IMR-90 (cell line): ENCODE results near the gene PCBP3. TPM values are rescaled to one million over a fixed set of nuclear protein-coding genes. Genes with fewer than 3 reads are reported as not detected.

Source experiments
- ATAC-seq: fragments of 200-7000 bp; cut with Tn5 transposase; 2 replicates; pipeline ENCODE4 v1.9.1; 2020; ENCODE audit warnings: low read depth, mild to moderate bottlenecking, moderate library complexity
- BruUV-seq: library from RNA; stranded (reverse); fragments of 400-500 nt; replicated peaks from 2 replicates; lab custom pipeline; 2021; lab: Mats Ljungman, UMichigan
- CTCF ChIA-PET: fragments of 300-600 bp; formaldehyde crosslinking; extraction: SDS; loops from one replicate; lab custom pipeline; 2021; ENCODE audit warnings: antibody characterized with exemption; lab: Yijun Ruan, JAX
- POLR2A ChIA-PET: fragments of 300-600 bp; sonication (Branson Sonifier 250); formaldehyde crosslinking; loops from one replicate; lab custom pipeline; 2022; ENCODE audit warnings: antibody characterized with exemption; ENCODE audit not compliant: unreplicated experiment; lab: Charles Lee
- DNase-seq: peaks from one replicate; pipeline ENCODE4 v3.0.0; 2013
- H2AFZ ChIP-seq: replicated peaks from 2 replicates; pipeline ENCODE3; 2013; ENCODE audit warnings: low read length, mild to moderate bottlenecking; ENCODE audit not compliant: poor library complexity
- H2AK5ac ChIP-seq: 2 replicates; pipeline ENCODE4 v1.6.1; 2013; ENCODE audit warnings: low read depth, low read length, inconsistent platforms
- H2AK9ac ChIP-seq: replicated peaks from 2 replicates; pipeline ENCODE3; 2013; ENCODE audit warnings: mild to moderate bottlenecking, low read depth, low read length, moderate library complexity; ENCODE audit not compliant: poor library complexity
- H2BK120ac ChIP-seq: 2 replicates; pipeline ENCODE4 v1.6.1; 2013; ENCODE audit warnings: low read depth, low read length, inconsistent platforms
- H2BK15ac ChIP-seq: 3 replicates; pipeline ENCODE4 v1.6.1; 2013; ENCODE audit warnings: low read depth, low read length, inconsistent platforms
- H2BK20ac ChIP-seq: 2 replicates; pipeline ENCODE4 v1.6.1; 2013; ENCODE audit warnings: low read depth, mild to moderate bottlenecking, inconsistent platforms, low read length, moderate library complexity
- H2BK5ac ChIP-seq: 2 replicates; pipeline ENCODE4 v1.6.1; 2013; ENCODE audit warnings: mild to moderate bottlenecking, low read depth, low read length, inconsistent platforms; ENCODE audit not compliant: poor library complexity, severe bottlenecking
- H3K14ac ChIP-seq: replicated peaks from 2 replicates; pipeline ENCODE4 v1.6.1; 2013; ENCODE audit warnings: low read depth, low read length, inconsistent platforms
- H3K18ac ChIP-seq: 2 replicates; pipeline ENCODE4 v1.6.1; 2013; ENCODE audit warnings: low read depth, low read length, control low read depth
- H3K23ac ChIP-seq: 2 replicates; pipeline ENCODE4 v1.6.1; 2013; ENCODE audit warnings: low read depth, low read length, inconsistent platforms
- H3K27ac ChIP-seq: 2 replicates; pipeline ENCODE4 v1.5.1; 2013; ENCODE audit warnings: mild to moderate bottlenecking, control low read depth, low read length; ENCODE audit not compliant: insufficient read depth
- H3K27me3 ChIP-seq: 2 replicates; pipeline ENCODE4 v1.6.1; 2013; ENCODE audit warnings: low read length; ENCODE audit not compliant: control insufficient read depth, insufficient read depth
- H3K36me3 ChIP-seq: 2 replicates; pipeline ENCODE4 v1.6.1; 2013; ENCODE audit warnings: low read length, mixed read lengths; ENCODE audit not compliant: control insufficient read depth, insufficient read depth
- H3K4ac ChIP-seq: 2 replicates; pipeline ENCODE4 v1.6.1; 2013; ENCODE audit warnings: low read depth, low read length, inconsistent platforms
- H3K4me1 ChIP-seq: 2 replicates; pipeline ENCODE4 v1.6.1; 2013; ENCODE audit warnings: low read length, mixed read lengths; ENCODE audit not compliant: control insufficient read depth, insufficient read depth
- H3K4me2 ChIP-seq: 2 replicates; pipeline ENCODE4 v1.6.1; 2013; ENCODE audit warnings: low read depth, mild to moderate bottlenecking, control low read depth, low read length, moderate library complexity
- H3K4me3 ChIP-seq: 2 replicates; pipeline ENCODE4 v1.5.1; 2013; ENCODE audit warnings: low read depth, mild to moderate bottlenecking, control low read depth, low read length, moderate library complexity; ENCODE audit not compliant: insufficient read depth
- H3K56ac ChIP-seq: 2 replicates; pipeline ENCODE4 v1.6.1; 2013; ENCODE audit warnings: low read length, inconsistent platforms; ENCODE audit not compliant: insufficient read depth; ENCODE audit errors: extremely low read depth
- H3K79me1 ChIP-seq, 2 experiments: 2 replicates each; pipeline ENCODE4 v1.6.1; 2013; ENCODE audit warnings: low read length in 2 of 2, inconsistent platforms in 1 of 2, low read depth in 1 of 2
- H3K9ac ChIP-seq: 2 replicates; pipeline ENCODE4 v1.6.1; 2013; ENCODE audit warnings: low read depth, low read length, control low read depth
- H3K9me1 ChIP-seq: 2 replicates; pipeline ENCODE4 v1.6.1; 2013; ENCODE audit warnings: low read length, inconsistent platforms; ENCODE audit not compliant: insufficient read depth
- H3K9me3 ChIP-seq: 2 replicates; pipeline ENCODE4 v1.6.1; 2013; ENCODE audit warnings: low read length; ENCODE audit not compliant: control insufficient read depth, insufficient read depth
- H4K20me1 ChIP-seq: 2 replicates; pipeline ENCODE4 v1.6.1; 2013; ENCODE audit warnings: low read length, inconsistent platforms; ENCODE audit not compliant: insufficient read depth
- H4K5ac ChIP-seq: 2 replicates; pipeline ENCODE4 v1.6.1; 2013; ENCODE audit warnings: mild to moderate bottlenecking, low read depth, low read length, control low read depth
- H4K8ac ChIP-seq, 2 experiments: 2 replicates each; pipeline ENCODE4 v1.6.1; 2013; ENCODE audit warnings: low read depth in 2 of 2, low read length in 2 of 2, control low read depth in 1 of 2, inconsistent platforms in 1 of 2
- H4K91ac ChIP-seq: 2 replicates; pipeline ENCODE4 v1.6.1; 2013; ENCODE audit warnings: low read depth, low read length, inconsistent platforms; ENCODE audit not compliant: insufficient read depth
- BHLHE40 ChIP-seq: fragments of 150-350 bp; IDR thresholded peaks from 2 replicates; pipeline ENCODE4 v1.6.1; 2016; ENCODE audit warnings: mild to moderate bottlenecking, low read depth, low read length
- CHD1 ChIP-seq: IDR thresholded peaks from 2 replicates; pipeline ENCODE4 v1.6.1; 2012; ENCODE audit warnings: low read depth, low read length, improper control_type of control experiment
- NFE2L2 ChIP-seq: fragments of 150-350 bp; IDR thresholded peaks from 2 replicates; pipeline ENCODE4 v1.6.1; 2016; ENCODE audit warnings: low read depth, mild to moderate bottlenecking, low read length
- RCOR1 ChIP-seq: IDR thresholded peaks from 2 replicates; pipeline ENCODE4 v1.6.1; 2012; ENCODE audit warnings: mild to moderate bottlenecking, low read length, improper control_type of control experiment; ENCODE audit not compliant: insufficient replicate concordance
- WGBS, 2 experiments: methylation state at CpG; one replicate each; pipeline versions ENCODE4 v1.1.5 to v1.1.7; 2013; ENCODE audit warnings: missing lambda C conversion rate in 2 of 2; ENCODE audit not compliant: insufficient read length in 1 of 2; ENCODE audit errors: extremely low coverage in 2 of 2; 5-methylcytosine and 5-hydroxymethylcytosine counted together
- dilution Hi-C: fragments of 300-500 bp; cut with HindIII; formaldehyde crosslinking; loops from one replicate; pipeline ENCODE4 v1.14.3; 2018; ENCODE audit warnings: low sequenced_read_pairs; ENCODE audit not compliant: unreplicated experiment
- in situ Hi-C: fragments of 300-500 bp; cut with MboI; formaldehyde crosslinking; loops from 3 replicates; pipeline ENCODE4 v1.14.3; 2019; ENCODE audit warnings: low sequenced_read_pairs, inconsistent platforms, mixed read lengths
- intact Hi-C: fragments of 100-400 bp; cut with micrococcal nuclease; formaldehyde crosslinking; loops from 2 replicates; pipeline ENCODE4 v1.10.0; 2022
- polyA plus RNA-seq, 3 experiments: library from polyadenylated mRNA; depleted of rRNA; stranded (reverse); fragments of >200 nt; gene quantifications; 2 replicates each; pipeline ENCODE4 v1.2.3, GENCODE V29; 2012; ENCODE audit warnings: low replicate concordance in 1 of 3
- total RNA-seq: library from RNA; depleted of rRNA; stranded (reverse); fragments of >200 nt; gene quantifications from 2 replicates; pipeline ENCODE4 v1.2.3, GENCODE V29; 2012
- TF ChIP-seq, protein P1 (sequence below): fragments of 150-350 bp; IDR thresholded peaks from 2 replicates; pipeline ENCODE4 v1.6.1; 2017; ENCODE audit warnings: mild to moderate bottlenecking, antibody characterized with exemption, low read length, low read depth

PCBP3 gene
- total and polyA plus RNA-seq, 2 of the 4 experiments (the other 2 are of a cell fraction) = 2.9 to 3.9 TPM

DNA sequence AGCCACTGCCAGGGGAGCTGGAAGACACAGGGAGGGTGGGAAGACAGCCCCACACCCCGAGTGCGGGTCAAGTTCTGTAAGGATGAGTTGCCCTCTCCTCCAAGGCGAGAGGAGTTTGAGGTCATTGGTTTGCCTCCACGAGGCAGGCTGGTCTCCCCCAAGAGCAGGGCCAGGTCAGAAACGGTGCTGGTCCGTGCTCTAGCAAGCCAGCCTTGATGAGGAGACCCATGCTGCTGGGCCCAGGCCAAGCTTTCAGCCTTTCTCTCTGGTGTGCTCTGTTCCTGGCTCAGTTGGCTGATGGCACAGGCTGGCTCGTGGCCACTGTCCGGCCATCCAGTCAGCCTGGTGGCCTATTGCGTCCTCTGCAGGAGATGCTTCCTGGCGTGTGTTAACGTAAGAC lies 12.0 kb upstream of the PCBP3 start:
- DNase-seq = no peak
- ATAC-seq = no peak
- CTCF ChIA-PET = no interaction called here
- no peak overlapping the region for H3K4me2 ChIP-seq
- H2AFZ ChIP-seq = no peak overlapping the region
- dilution Hi-C loops (no loop called here), in situ Hi-C loops (no loop called here), intact Hi-C loops (no loop called here)
- POLR2A ChIA-PET = no interaction called here
- H3K18ac ChIP-seq = no peak overlapping the region
- H2AK9ac ChIP-seq = no peak overlapping the region
- no peak overlapping the region for H4K91ac ChIP-seq
- no TSS peak for BruUV-seq
- H3K23ac ChIP-seq = no peak overlapping the region
- H3K27ac ChIP-seq = no peak overlapping the region
- H3K36me3 ChIP-seq = no peaks in the 10 kb centered on the region
- H3K79me1 ChIP-seq = no peaks in the 10 kb centered on the region
- WGBS, 2 experiments = 63% methylated on average over 7 of the region's 11 CpGs; no CpG with 5 or more reads in 1 of the 2 experiments
- H3K56ac ChIP-seq = no peak overlapping the region
- no peak overlapping the region for H3K14ac ChIP-seq
- no peak overlapping the region for H2BK15ac ChIP-seq
- H3K9me3 ChIP-seq = no peaks in the 10 kb centered on the region
- no peaks in the 10 kb centered on the region for H4K20me1 ChIP-seq
- no peaks in the 10 kb centered on the region for H3K4me1 ChIP-seq
- no peak overlapping the region for H2AK5ac ChIP-seq
- no peak overlapping the region for H2BK5ac ChIP-seq
- H4K5ac ChIP-seq = no peak overlapping the region
- peaks cover 25% of the 10 kb centered on the region for H3K27me3 ChIP-seq
- TF ChIP-seq, protein P1, sequence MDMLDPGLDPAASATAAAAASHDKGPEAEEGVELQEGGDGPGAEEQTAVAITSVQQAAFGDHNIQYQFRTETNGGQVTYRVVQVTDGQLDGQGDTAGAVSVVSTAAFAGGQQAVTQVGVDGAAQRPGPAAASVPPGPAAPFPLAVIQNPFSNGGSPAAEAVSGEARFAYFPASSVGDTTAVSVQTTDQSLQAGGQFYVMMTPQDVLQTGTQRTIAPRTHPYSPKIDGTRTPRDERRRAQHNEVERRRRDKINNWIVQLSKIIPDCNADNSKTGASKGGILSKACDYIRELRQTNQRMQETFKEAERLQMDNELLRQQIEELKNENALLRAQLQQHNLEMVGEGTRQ = no peak
- no peak for TF ChIP-seq RCOR1
- TF ChIP-seq BHLHE40 = no peak
- TF ChIP-seq NFE2L2 = no peak
- no peak for TF ChIP-seq CHD1
- no peak overlapping the region for H3K4me3 ChIP-seq
- H2BK20ac ChIP-seq = no peak overlapping the region
- H3K9me1 ChIP-seq = peaks cover 13% of the 10 kb centered on the region
- H2BK120ac ChIP-seq = no peak overlapping the region
- H3K4ac ChIP-seq = no peak overlapping the region
- no peak overlapping the region for H4K8ac ChIP-seq
- no peak overlapping the region for H3K9ac ChIP-seq
